ENCODE data around the gene CEBPA. TPM values are rescaled to one million over a fixed set of nuclear protein-coding genes. Genes with fewer than 3 reads are reported as not detected.

The CEBPA gene
- total RNA-seq, 1 donor from 2014 or later = 0.51 TPM

DNA sequence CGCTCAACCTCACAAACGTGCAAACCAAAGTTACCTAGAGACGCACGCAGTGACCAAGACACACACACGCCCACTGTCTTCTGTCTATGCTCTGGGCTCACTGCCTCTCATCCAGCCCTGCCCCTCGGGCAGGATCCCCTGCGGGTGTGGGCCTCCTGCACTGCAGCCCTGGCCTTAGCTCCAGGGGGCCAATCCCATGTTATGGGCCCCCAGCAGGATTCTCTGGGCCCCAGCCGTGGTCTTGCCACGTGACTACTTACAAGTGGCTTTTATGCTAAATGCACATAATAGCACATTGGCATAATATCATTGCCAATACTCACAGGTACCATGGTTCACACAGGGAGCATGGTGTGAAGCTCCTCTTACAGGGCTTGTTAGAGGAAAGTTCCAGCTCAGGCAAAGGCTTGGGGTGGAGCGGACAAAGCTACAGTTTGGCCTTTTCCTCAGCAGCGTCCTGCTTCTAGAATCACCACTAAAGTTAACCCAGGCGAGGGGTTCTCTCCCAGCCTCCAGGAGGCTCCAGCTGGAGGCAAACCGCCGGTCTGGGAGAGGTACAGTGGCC lies 37.4 kb downstream of the CEBPA start:
- Mint-ChIP-seq H3K4me3 (no peak overlapping the region), H3K36me3 (ENCODE audit: low read depth) (no peaks in the 10 kb centered on the region), H3K9me3 (no peaks in the 10 kb centered on the region), H3K27ac (no peak overlapping the region), H3K4me1 (peaks cover 14% of the 10 kb centered on the region), H3K27me3 (peaks cover 11% of the 10 kb centered on the region)
- TF ChIP-seq, protein P1, sequence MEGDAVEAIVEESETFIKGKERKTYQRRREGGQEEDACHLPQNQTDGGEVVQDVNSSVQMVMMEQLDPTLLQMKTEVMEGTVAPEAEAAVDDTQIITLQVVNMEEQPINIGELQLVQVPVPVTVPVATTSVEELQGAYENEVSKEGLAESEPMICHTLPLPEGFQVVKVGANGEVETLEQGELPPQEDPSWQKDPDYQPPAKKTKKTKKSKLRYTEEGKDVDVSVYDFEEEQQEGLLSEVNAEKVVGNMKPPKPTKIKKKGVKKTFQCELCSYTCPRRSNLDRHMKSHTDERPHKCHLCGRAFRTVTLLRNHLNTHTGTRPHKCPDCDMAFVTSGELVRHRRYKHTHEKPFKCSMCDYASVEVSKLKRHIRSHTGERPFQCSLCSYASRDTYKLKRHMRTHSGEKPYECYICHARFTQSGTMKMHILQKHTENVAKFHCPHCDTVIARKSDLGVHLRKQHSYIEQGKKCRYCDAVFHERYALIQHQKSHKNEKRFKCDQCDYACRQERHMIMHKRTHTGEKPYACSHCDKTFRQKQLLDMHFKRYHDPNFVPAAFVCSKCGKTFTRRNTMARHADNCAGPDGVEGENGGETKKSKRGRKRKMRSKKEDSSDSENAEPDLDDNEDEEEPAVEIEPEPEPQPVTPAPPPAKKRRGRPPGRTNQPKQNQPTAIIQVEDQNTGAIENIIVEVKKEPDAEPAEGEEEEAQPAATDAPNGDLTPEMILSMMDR (IDR thresholded peaks at IDR 0.05) = no peak
- intact Hi-C loops (cut with micrococcal nuclease) = no loop called here
- ChIA-PET CTCF (no interaction called here), POLR2A (no interaction called here)
- DNase-seq (no peak), ATAC-seq (ENCODE audit: low read depth) (no peak)

DNA sequence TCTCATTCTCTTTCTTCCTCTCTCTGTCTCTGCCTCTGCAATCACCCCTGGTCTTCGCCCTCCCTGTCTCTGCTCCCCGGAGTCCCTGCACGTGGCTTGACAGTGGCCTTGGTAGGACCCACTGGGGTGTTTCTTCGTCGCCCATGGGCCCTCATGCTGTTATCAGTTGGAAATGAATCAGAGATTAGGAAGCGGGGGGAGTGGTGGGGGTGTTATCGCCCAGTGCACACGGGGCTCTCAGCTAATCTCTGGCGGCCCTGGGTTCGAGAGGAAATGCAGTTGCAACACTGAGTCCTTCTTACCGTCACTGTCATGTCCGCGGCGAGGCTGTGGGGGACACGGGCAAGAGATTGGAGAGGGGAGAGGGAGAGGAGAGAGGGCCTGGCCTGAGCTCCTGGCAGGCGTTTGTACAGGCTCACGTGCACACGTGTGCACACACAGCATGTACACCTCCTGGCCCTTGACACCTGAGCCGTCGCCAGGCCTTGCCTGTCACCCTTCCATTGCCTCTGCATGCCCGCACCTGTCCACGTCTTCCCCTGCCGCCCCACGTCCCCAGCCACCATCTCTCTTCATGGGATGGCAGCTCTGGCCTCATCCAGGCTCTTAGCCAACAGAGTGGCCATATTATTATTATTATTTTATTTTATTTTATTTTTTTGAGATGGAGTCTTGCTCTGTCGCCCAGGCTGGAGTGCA lies 38.9 kb downstream of the CEBPA start:
- ATAC-seq (ENCODE audit: low read depth) (no peak), DNase-seq (no peak)
- Mint-ChIP-seq H3K4me1 (peaks cover 14% of the 10 kb centered on the region), H3K4me3 (no peak overlapping the region), H3K27ac (no peak overlapping the region), H3K36me3 (ENCODE audit: low read depth) (no peaks in the 10 kb centered on the region), H3K27me3 (peaks cover 18% of the 10 kb centered on the region), H3K9me3 (no peaks in the 10 kb centered on the region)
- CTCF ChIA-PET = no interaction called here
- intact Hi-C loops (cut with micrococcal nuclease) = no loop called here
- POLR2A ChIA-PET = no interaction called here
- TF ChIP-seq, protein P1 (IDR thresholded peaks at IDR 0.05) = no peak

DNA sequence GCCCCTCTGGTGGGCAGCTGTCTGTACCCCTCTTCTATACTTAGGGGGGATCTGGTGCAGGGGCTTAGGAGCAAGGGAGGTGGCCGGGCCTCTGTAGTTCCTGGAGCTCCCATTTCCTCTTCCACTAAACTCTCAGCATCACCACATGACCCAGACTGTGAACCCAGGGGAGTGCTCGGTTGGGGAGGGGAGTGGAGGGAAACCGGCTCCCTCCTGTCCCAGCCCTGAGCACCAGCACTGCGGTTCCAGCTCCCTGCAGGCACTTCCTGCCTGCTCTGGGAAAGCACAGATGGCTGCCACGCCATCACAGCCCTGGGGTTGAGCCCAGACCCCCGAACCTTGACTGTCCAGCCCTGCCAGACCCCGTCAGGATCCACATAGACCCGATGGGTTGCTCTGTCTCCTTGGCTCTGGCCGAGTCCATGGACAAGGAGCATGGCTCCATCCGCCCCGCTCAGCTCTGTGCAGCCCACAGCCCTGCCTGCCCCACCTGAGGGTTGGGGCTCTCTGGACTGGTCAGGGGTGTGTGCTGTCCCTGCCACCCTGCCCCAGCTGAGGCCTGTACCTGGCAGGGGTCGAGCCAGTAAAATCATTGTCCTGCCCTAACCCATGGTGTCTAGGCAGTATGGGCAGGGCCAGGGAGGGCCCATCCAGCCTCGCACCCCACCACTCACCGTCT lies 40.7 kb downstream of the CEBPA start:
- DNase-seq = no peak
- ATAC-seq (ENCODE audit: low read depth) = no peak
- Mint-ChIP-seq H3K27ac (no peak overlapping the region), H3K27me3 (peaks cover 18% of the 10 kb centered on the region), H3K4me3 (no peak overlapping the region), H3K4me1 (peaks cover 14% of the 10 kb centered on the region), H3K9me3 (peaks cover 6% of the 10 kb centered on the region), H3K36me3 (ENCODE audit: low read depth) (no peaks in the 10 kb centered on the region)
- TF ChIP-seq, protein P1 (IDR thresholded peaks at IDR 0.05) = no peak
- ChIA-PET POLR2A (no interaction called here), CTCF (interaction anchor here (1.0 kb wide), 1 partner anchor 41 kb away, joined by 3 read pairs; the partner anchor contains the start of gene CEBPA)
- intact Hi-C loops (cut with micrococcal nuclease) = no loop called here

DNA sequence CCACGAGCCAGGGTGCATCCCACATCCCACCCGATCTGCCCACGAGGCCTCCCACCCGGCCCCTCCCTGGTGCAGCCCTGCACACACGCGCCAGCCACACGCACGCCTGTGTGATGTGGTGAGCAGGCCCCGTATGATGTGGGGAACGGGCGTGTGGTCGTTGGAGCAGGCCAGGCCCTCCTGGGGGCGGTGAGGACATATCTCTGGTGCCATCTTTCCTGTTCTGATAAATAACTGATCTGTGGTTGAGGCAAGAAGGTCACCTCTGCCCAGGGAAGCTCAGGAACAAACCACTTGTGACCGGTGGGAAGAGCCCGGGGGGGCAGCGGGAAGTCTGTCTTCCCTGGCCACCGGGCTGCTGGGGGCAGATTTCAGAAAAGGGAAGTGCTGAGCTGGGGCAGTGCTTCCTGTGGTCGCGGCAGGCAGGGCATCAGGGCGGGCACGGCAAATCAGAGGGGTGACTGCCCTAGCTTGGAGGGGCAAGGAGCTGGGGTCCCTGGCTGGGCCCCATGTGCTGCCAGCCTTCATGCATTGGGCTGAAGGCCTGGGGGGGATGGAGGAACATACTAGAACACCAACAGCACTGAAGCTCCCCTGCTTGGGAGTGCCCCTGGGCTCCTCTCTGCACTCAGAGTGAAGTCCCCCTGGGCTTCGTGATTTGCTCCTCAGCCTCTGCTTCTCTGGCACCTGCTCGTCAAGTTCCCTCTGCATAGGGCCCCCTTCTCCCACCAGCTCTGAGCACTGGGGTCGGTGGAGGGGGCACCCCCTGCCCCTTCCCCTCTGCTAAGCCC lies 41.5 kb downstream of the CEBPA start:
- TF ChIP-seq, protein P1 (IDR thresholded peaks at IDR 0.05) = no peak
- no peaks in the 10 kb centered on the region for H3K36me3 Mint-ChIP-seq (ENCODE audit: low read depth)
- intact Hi-C loops (cut with micrococcal nuclease) = no loop called here
- peaks cover 14% of the 10 kb centered on the region for H3K4me1 Mint-ChIP-seq
- DNase-seq (no peak), ATAC-seq (ENCODE audit: low read depth) (peak; percentile 47)
- H3K4me3 Mint-ChIP-seq = peak overlapping the region; percentile 46
- peaks cover 6% of the 10 kb centered on the region for H3K9me3 Mint-ChIP-seq
- ChIA-PET POLR2A (no interaction called here), CTCF (interaction anchor here (1.0 kb wide), 1 partner anchor 42 kb away, joined by 3 read pairs; the partner anchor contains the start of gene CEBPA)
- H3K27ac Mint-ChIP-seq = no peak overlapping the region
- peaks cover 18% of the 10 kb centered on the region for H3K27me3 Mint-ChIP-seq

All from activated B cell treated with CpG ODN at 0.5 μM for 24 hours (primary cell).